OCI-LY1 (cell line): ENCODE data around the gene C4B.
"Not testable (repeated sequence)": the region's sequence is repeated elsewhere in the genome, so short reads cannot be mapped to it uniquely, and the experiment has no call there.

Experiments
- H2AFZ ChIP-seq: fragments of 200-600 bp; sonication (generic), shearing (Covaris generic); 2 replicates; pipeline ENCODE4 v1.6.0; 2014; ENCODE audit warnings: antibody characterized with exemption, mild to moderate bottlenecking, low read length
- H3F3A ChIP-seq: fragments of 200-600 bp; sonication (generic), shearing (Covaris generic); 2 replicates; pipeline ENCODE4 v1.6.0; 2014; ENCODE audit warnings: mild to moderate bottlenecking, antibody characterized with exemption, low read length, moderate library complexity; ENCODE audit not compliant: insufficient read depth
- H3K27ac ChIP-seq: fragments of 200-600 bp; sonication (generic); 2 replicates; pipeline ENCODE4 v1.5.1; 2014; ENCODE audit warnings: low read length, mixed run types, mild to moderate bottlenecking, low read depth; ENCODE audit not compliant: poor library complexity, severe bottlenecking
- H3K27me3 ChIP-seq: fragments of 200-600 bp; sonication (generic); 2 replicates; pipeline ENCODE4 v1.6.0; 2014; ENCODE audit warnings: antibody characterized with exemption, mild to moderate bottlenecking, low read length, moderate library complexity; ENCODE audit not compliant: insufficient read depth
- H3K36me3 ChIP-seq: fragments of 200-600 bp; sonication (generic); 2 replicates; pipeline ENCODE4 v1.6.1; 2014; ENCODE audit warnings: mild to moderate bottlenecking, antibody characterized with exemption, low read length, moderate library complexity, mixed read lengths; ENCODE audit not compliant: insufficient read depth
- H3K4me1 ChIP-seq: fragments of 200-600 bp; sonication (generic); 2 replicates; pipeline ENCODE4 v1.5.1; 2014; ENCODE audit warnings: mild to moderate bottlenecking, low read length, moderate library complexity; ENCODE audit not compliant: insufficient read depth, severe bottlenecking
- H3K4me2 ChIP-seq: fragments of 200-600 bp; sonication (generic), shearing (Covaris generic); 2 replicates; pipeline ENCODE4 v1.6.1; 2014; ENCODE audit warnings: low read length
- H3K4me3 ChIP-seq: fragments of 200-600 bp; sonication (generic); 2 replicates; pipeline ENCODE4 v1.5.1; 2014; ENCODE audit warnings: low read length, low read depth, mild to moderate bottlenecking, mixed read lengths; ENCODE audit not compliant: poor library complexity, severe bottlenecking
- H3K79me2 ChIP-seq: fragments of 200-600 bp; shearing (Covaris generic); 2 replicates; pipeline ENCODE4 v1.6.1; 2016; ENCODE audit warnings: mixed run types, low read length, mixed read lengths; ENCODE audit not compliant: insufficient read depth
- H3K9ac ChIP-seq: fragments of 200-600 bp; sonication (generic), shearing (Covaris generic); 2 replicates; pipeline ENCODE4 v1.6.1; 2014; ENCODE audit warnings: mild to moderate bottlenecking, low read length, mixed read lengths
- H3K9me2 ChIP-seq: fragments of 200-600 bp; sonication (generic), shearing (Covaris generic); 2 replicates; pipeline ENCODE4 v1.6.1; 2014; ENCODE audit warnings: low read depth, mild to moderate bottlenecking, low read length, mixed read lengths
- H3K9me3 ChIP-seq: fragments of 200-600 bp; shearing (Covaris generic); 2 replicates; pipeline ENCODE4 v1.6.1; 2014; ENCODE audit warnings: low read length, mixed read lengths
- H4K20me1 ChIP-seq: fragments of 200-600 bp; sonication (generic), shearing (Covaris generic); 2 replicates; pipeline ENCODE4 v1.6.0; 2016; ENCODE audit warnings: mild to moderate bottlenecking, low read length; ENCODE audit not compliant: insufficient read depth

The C4B gene

GRCh38 chr6:31981744-31982143 is 32.9 kb upstream of the C4B start, which contains the start of gene C4A:
Gene C4A, plus strand, starts transcription at chr6:31982057. Its CDS starts 51 bp downstream, at chr6:31982108.
- not testable (repeated sequence) for H3K4me2 ChIP-seq, H3K4me1 ChIP-seq, H3K9me2 ChIP-seq

GRCh38 chr6:31989363-31989762 is 25.2 kb upstream of the C4B start:
- H3K9me2 ChIP-seq, H4K20me1 ChIP-seq, H3K9me3 ChIP-seq, H3K27me3 ChIP-seq, H3K36me3 ChIP-seq, H3K27ac ChIP-seq, H3K4me1 ChIP-seq, H3K4me2 ChIP-seq, H3K9ac ChIP-seq, H3K4me3 ChIP-seq, H2AFZ ChIP-seq, H3F3A ChIP-seq, H3K79me2 ChIP-seq: not testable (repeated sequence)

More at GRCh38 chr6:31981744-31982143, 32.9 kb upstream of the C4B start, which contains the start of gene C4A:
- H3K27me3 ChIP-seq, H2AFZ ChIP-seq, H3K36me3 ChIP-seq, H4K20me1 ChIP-seq, H3K4me3 ChIP-seq, H3F3A ChIP-seq, H3K9ac ChIP-seq, H3K79me2 ChIP-seq, H3K9me3 ChIP-seq, H3K27ac ChIP-seq: not testable (repeated sequence)

- not testable (repeated sequence) for H3K27ac ChIP-seq
These were observed 20.2 kb upstream of the C4B start for GRCh38 chr6:31994421-31994820.

GRCh38 chr6:31996385-31996784 is 18.2 kb upstream of the C4B start:
- H3F3A ChIP-seq, H3K27ac ChIP-seq, H3K4me2 ChIP-seq, H3K4me3 ChIP-seq, H3K9me3 ChIP-seq, H3K36me3 ChIP-seq, H3K9me2 ChIP-seq, H3K4me1 ChIP-seq, H3K9ac ChIP-seq, H3K27me3 ChIP-seq, H4K20me1 ChIP-seq, H2AFZ ChIP-seq, H3K79me2 ChIP-seq: not testable (repeated sequence)

More at GRCh38 chr6:31994421-31994820, 20.2 kb upstream of the C4B start:
- not testable (repeated sequence) for H2AFZ ChIP-seq, H3K36me3 ChIP-seq, H3K9me3 ChIP-seq, H3K9ac ChIP-seq, H3K27me3 ChIP-seq, H3K4me2 ChIP-seq, H3F3A ChIP-seq, H4K20me1 ChIP-seq, H3K4me3 ChIP-seq, H3K4me1 ChIP-seq, H3K9me2 ChIP-seq, H3K79me2 ChIP-seq

- H3K4me3 ChIP-seq, H4K20me1 ChIP-seq, H3F3A ChIP-seq, H3K4me1 ChIP-seq, H2AFZ ChIP-seq, H3K27ac ChIP-seq, H3K79me2 ChIP-seq, H3K9ac ChIP-seq, H3K36me3 ChIP-seq, H3K9me3 ChIP-seq, H3K9me2 ChIP-seq, H3K4me2 ChIP-seq, H3K27me3 ChIP-seq: not testable (repeated sequence)
These were observed 11.9 kb upstream of the C4B start for GRCh38 chr6:32002546-32003268.

GRCh38 chr6:32003301-32003700 is 11.3 kb upstream of the C4B start:
- not testable (repeated sequence) for H3K79me2 ChIP-seq, H3K27ac ChIP-seq, H3K9ac ChIP-seq, H3K4me1 ChIP-seq, H4K20me1 ChIP-seq, H3K9me2 ChIP-seq, H3K4me3 ChIP-seq, H3K4me2 ChIP-seq, H3K27me3 ChIP-seq, H2AFZ ChIP-seq, H3K9me3 ChIP-seq, H3K36me3 ChIP-seq, H3F3A ChIP-seq

GRCh38 chr6:32004393-32004792 is 10.2 kb upstream of the C4B start:
- not testable (repeated sequence) for H3K36me3 ChIP-seq, H2AFZ ChIP-seq, H3K9me3 ChIP-seq, H3K79me2 ChIP-seq, H3K4me3 ChIP-seq, H3K9ac ChIP-seq, H3K4me1 ChIP-seq, H3K27ac ChIP-seq, H4K20me1 ChIP-seq, H3K9me2 ChIP-seq, H3K4me2 ChIP-seq, H3F3A ChIP-seq, H3K27me3 ChIP-seq
